SK-N-SH treated with all-trans-retinoic acid at 6 μM for 48 hours (cell line): Measurements from ENCODE around the gene TMEM229A.

Experiments used
- ATAC-seq: fragments of 200-7000 bp; cut with Tn5 transposase; 3 replicates; pipeline ENCODE4 v1.9.1; 2020; ENCODE audit warnings: mild to moderate bottlenecking, moderate library complexity
- ARNTL ChIP-seq: fragments of 450-650 bp; formaldehyde crosslinking; IDR thresholded peaks from 2 replicates; pipeline ENCODE4 v1.5.0; 2020; ENCODE audit warnings: low read depth, mild to moderate bottlenecking, moderate library complexity, borderline replicate concordance
- BACH2 ChIP-seq: fragments of 250-450 bp; sonication (Bioruptor Pico); IDR thresholded peaks from 2 replicates; pipeline ENCODE4 v1.9.0; 2021; ENCODE audit warnings: mild to moderate bottlenecking, borderline replicate concordance
- CSDC2 ChIP-seq: fragments of 250-450 bp; sonication (Bioruptor Pico); IDR thresholded peaks from 2 replicates; pipeline ENCODE4 v1.5.0; 2020; ENCODE audit warnings: mild to moderate bottlenecking, moderate library complexity
- GLIS3 ChIP-seq: fragments of 250-450 bp; sonication (Bioruptor Pico); IDR thresholded peaks from 2 replicates; pipeline ENCODE4 v1.5.0; 2020; ENCODE audit warnings: mild to moderate bottlenecking, moderate library complexity
- ISL1 ChIP-seq: fragments of 250-450 bp; sonication (Bioruptor Pico); IDR thresholded peaks from 2 replicates; pipeline ENCODE4 v2.1.2; 2022; ENCODE audit warnings: mild to moderate bottlenecking, moderate library complexity
- OSR1 ChIP-seq: fragments of 250-450 bp; sonication (Bioruptor Pico); IDR thresholded peaks from 2 replicates; pipeline ENCODE4 v1.8.0; 2022; ENCODE audit warnings: moderate library complexity, mild to moderate bottlenecking, inconsistent platforms
- PPARA ChIP-seq: fragments of 250-450 bp; sonication (Bioruptor Pico); IDR thresholded peaks from 2 replicates; pipeline ENCODE4 v1.5.0; 2020; ENCODE audit warnings: mild to moderate bottlenecking, borderline replicate concordance
- RARB ChIP-seq: fragments of 250-450 bp; sonication (Bioruptor Pico); IDR thresholded peaks from 2 replicates; pipeline ENCODE4 v1.8.0; 2021; ENCODE audit warnings: mild to moderate bottlenecking, moderate library complexity
- TCF4 ChIP-seq: fragments of 250-450 bp; sonication (Bioruptor Pico); IDR thresholded peaks from 2 replicates; pipeline ENCODE4 v1.8.0; 2021; ENCODE audit warnings: mild to moderate bottlenecking, moderate library complexity, borderline replicate concordance
- TOX ChIP-seq: fragments of 250-450 bp; sonication (Bioruptor Pico); IDR thresholded peaks from 2 replicates; pipeline ENCODE4 v1.8.0; 2021; ENCODE audit warnings: mild to moderate bottlenecking, moderate library complexity, borderline replicate concordance
- ZC3H10 ChIP-seq: fragments of 250-450 bp; sonication (Bioruptor Pico); IDR thresholded peaks from 2 replicates; pipeline ENCODE4 v1.5.1; 2021; ENCODE audit warnings: mild to moderate bottlenecking, moderate library complexity
- ZFP3 ChIP-seq: fragments of 250-450 bp; sonication (Bioruptor Pico); IDR thresholded peaks from 2 replicates; pipeline ENCODE4 v1.5.0; 2020; ENCODE audit warnings: mild to moderate bottlenecking, moderate library complexity
- ZFP30 ChIP-seq: fragments of 450-650 bp; formaldehyde crosslinking; IDR thresholded peaks from 2 replicates; pipeline ENCODE4 v1.5.0; 2022; ENCODE audit warnings: mild to moderate bottlenecking, moderate library complexity
- ZNF565 ChIP-seq: fragments of 450-650 bp; formaldehyde crosslinking; conservative IDR thresholded peaks from 2 replicates; pipeline ENCODE4 v1.5.0; 2020; ENCODE audit warnings: low read depth, mild to moderate bottlenecking, moderate library complexity
- ZNF70 ChIP-seq: fragments of 450-650 bp; formaldehyde crosslinking; IDR thresholded peaks from 2 replicates; pipeline ENCODE4 v1.5.0; 2020; ENCODE audit warnings: mild to moderate bottlenecking, moderate library complexity
- ZNF8 ChIP-seq: fragments of 450-650 bp; formaldehyde crosslinking; IDR thresholded peaks from 2 replicates; pipeline ENCODE4 v1.5.0; 2020; ENCODE audit warnings: mild to moderate bottlenecking, moderate library complexity
- TF ChIP-seq, protein P1 (sequence below): fragments of 250-450 bp; sonication (Bioruptor Pico); IDR thresholded peaks from 2 replicates; pipeline ENCODE4 v1.5.1; 2020; ENCODE audit warnings: low read depth, mild to moderate bottlenecking, moderate library complexity
- TF ChIP-seq, protein P2 (sequence below): fragments of 250-450 bp; sonication (Bioruptor Pico); IDR thresholded peaks from 2 replicates; pipeline ENCODE4 v1.5.0; 2020; ENCODE audit warnings: mild to moderate bottlenecking, moderate library complexity
- TF ChIP-seq, protein P3 (sequence below): fragments of 250-450 bp; sonication (Bioruptor Pico); IDR thresholded peaks from 2 replicates; pipeline ENCODE4 v1.8.0; 2020; ENCODE audit warnings: mild to moderate bottlenecking, moderate library complexity, borderline replicate concordance
- TF ChIP-seq, protein P4 (sequence below): fragments of 250-450 bp; sonication (Bioruptor Pico); IDR thresholded peaks from 2 replicates; pipeline ENCODE4 v1.8.0; 2021; ENCODE audit warnings: low read depth, mild to moderate bottlenecking, moderate library complexity, borderline replicate concordance
- TF ChIP-seq, protein P5 (sequence below): fragments of 250-450 bp; sonication (Bioruptor Pico); IDR thresholded peaks from 2 replicates; pipeline ENCODE4 v1.5.1; 2021; ENCODE audit warnings: mild to moderate bottlenecking, moderate library complexity

The TMEM229A gene

DNA sequence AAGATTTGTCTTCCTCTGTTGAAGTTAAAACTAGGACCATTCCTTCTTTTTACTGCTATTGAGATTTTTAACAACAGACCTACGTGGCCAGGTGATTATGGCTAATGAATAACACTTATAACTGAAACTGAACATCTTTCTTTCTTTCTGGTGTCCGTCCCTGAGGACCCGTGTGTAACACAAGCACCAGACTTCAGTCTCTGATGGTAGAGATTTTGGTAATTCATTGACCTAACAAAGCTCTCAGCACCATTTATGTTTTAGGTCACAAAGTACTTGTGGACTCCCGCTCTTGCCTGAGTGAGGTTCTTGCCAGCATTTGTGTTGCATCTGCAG is 40.4 kb upstream of the TMEM229A start:
- ATAC-seq, result no peak
- TF ChIP-seq ZNF70 (no peak), BACH2 (CRISPR knock-in tag) (no peak), TOX (no peak), ZFP3 (CRISPR knock-in tag) (no peak), ARNTL (no peak), ZNF565 (no peak), ZNF8 (no peak), GLIS3 (CRISPR knock-in tag) (no peak), TCF4 (CRISPR knock-in tag) (no peak), ZFP30 (CRISPR knock-in tag) (no peak), CSDC2 (CRISPR knock-in tag) (no peak), OSR1 (no peak), ZC3H10 (CRISPR knock-in tag) (no peak), RARB (CRISPR knock-in tag) (no peak), ISL1 (CRISPR knock-in tag) (no peak)
- TF ChIP-seq, protein P1, sequence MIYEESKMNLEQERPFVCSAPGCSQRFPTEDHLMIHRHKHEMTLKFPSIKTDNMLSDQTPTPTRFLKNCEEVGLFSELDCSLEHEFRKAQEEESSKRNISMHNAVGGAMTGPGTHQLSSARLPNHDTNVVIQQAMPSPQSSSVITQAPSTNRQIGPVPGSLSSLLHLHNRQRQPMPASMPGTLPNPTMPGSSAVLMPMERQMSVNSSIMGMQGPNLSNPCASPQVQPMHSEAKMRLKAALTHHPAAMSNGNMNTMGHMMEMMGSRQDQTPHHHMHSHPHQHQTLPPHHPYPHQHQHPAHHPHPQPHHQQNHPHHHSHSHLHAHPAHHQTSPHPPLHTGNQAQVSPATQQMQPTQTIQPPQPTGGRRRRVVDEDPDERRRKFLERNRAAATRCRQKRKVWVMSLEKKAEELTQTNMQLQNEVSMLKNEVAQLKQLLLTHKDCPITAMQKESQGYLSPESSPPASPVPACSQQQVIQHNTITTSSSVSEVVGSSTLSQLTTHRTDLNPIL (CRISPR knock-in tag), result no peak
- TF ChIP-seq, protein P2, sequence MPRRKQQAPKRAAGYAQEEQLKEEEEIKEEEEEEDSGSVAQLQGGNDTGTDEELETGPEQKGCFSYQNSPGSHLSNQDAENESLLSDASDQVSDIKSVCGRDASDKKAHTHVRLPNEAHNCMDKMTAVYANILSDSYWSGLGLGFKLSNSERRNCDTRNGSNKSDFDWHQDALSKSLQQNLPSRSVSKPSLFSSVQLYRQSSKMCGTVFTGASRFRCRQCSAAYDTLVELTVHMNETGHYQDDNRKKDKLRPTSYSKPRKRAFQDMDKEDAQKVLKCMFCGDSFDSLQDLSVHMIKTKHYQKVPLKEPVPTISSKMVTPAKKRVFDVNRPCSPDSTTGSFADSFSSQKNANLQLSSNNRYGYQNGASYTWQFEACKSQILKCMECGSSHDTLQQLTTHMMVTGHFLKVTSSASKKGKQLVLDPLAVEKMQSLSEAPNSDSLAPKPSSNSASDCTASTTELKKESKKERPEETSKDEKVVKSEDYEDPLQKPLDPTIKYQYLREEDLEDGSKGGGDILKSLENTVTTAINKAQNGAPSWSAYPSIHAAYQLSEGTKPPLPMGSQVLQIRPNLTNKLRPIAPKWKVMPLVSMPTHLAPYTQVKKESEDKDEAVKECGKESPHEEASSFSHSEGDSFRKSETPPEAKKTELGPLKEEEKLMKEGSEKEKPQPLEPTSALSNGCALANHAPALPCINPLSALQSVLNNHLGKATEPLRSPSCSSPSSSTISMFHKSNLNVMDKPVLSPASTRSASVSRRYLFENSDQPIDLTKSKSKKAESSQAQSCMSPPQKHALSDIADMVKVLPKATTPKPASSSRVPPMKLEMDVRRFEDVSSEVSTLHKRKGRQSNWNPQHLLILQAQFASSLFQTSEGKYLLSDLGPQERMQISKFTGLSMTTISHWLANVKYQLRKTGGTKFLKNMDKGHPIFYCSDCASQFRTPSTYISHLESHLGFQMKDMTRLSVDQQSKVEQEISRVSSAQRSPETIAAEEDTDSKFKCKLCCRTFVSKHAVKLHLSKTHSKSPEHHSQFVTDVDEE, result no peak
- TF ChIP-seq, protein P3, sequence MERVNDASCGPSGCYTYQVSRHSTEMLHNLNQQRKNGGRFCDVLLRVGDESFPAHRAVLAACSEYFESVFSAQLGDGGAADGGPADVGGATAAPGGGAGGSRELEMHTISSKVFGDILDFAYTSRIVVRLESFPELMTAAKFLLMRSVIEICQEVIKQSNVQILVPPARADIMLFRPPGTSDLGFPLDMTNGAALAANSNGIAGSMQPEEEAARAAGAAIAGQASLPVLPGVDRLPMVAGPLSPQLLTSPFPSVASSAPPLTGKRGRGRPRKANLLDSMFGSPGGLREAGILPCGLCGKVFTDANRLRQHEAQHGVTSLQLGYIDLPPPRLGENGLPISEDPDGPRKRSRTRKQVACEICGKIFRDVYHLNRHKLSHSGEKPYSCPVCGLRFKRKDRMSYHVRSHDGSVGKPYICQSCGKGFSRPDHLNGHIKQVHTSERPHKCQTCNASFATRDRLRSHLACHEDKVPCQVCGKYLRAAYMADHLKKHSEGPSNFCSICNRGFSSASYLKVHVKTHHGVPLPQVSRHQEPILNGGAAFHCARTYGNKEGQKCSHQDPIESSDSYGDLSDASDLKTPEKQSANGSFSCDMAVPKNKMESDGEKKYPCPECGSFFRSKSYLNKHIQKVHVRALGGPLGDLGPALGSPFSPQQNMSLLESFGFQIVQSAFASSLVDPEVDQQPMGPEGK (CRISPR knock-in tag), result no peak
- TF ChIP-seq, protein P4, sequence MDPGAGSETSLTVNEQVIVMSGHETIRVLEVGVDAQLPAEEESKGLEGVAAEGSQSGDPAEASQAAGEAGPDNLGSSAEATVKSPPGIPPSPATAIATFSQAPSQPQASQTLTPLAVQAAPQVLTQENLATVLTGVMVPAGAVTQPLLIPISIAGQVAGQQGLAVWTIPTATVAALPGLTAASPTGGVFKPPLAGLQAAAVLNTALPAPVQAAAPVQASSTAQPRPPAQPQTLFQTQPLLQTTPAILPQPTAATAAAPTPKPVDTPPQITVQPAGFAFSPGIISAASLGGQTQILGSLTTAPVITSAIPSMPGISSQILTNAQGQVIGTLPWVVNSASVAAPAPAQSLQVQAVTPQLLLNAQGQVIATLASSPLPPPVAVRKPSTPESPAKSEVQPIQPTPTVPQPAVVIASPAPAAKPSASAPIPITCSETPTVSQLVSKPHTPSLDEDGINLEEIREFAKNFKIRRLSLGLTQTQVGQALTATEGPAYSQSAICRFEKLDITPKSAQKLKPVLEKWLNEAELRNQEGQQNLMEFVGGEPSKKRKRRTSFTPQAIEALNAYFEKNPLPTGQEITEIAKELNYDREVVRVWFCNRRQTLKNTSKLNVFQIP (CRISPR knock-in tag), result no peak

DNA sequence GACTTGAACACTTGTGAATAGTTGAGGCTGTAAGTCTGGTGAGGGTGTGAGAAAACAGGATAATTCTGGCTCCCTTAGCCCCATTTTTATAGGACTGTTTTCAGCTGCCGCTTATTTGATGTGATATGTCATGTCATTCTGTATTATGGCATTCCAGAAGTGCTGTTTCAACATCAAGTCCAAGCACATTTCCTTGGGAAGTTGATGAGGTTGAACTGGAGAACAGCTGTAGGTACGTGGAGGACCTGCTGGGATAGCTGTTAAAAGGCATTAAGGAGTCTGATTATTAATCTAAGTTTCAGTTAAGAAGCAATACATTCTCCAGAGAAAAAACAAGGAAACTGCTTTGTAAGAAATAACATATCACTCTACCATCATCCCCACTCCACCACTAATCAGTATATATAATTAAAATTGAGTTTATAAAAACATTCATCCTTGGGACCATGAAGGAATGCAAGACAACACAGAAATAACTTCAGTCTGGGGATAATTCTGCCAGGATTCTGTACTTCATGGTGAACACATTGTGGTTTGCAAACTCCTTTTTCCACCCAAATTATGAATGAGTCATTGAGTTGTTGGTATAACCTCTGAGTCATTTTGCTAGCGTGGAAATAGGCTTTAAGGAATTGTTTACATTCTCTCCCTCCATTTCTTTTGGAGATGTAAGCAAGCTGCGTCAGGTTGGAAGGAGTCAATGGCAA is 39.9 kb upstream of the TMEM229A start:
- no peak for TF ChIP-seq GLIS3 (CRISPR knock-in tag)
- TF ChIP-seq, protein P1 (CRISPR knock-in tag), result 0 out of 2 replicates have a peak, but pooled peaks have one; percentile 31
- TF ChIP-seq ISL1 (CRISPR knock-in tag), result peak; percentile 51
- no peak for TF ChIP-seq ZNF70
- no peak for TF ChIP-seq ZFP3 (CRISPR knock-in tag)
- TF ChIP-seq, all 23 proteins: peak for 2
- ATAC-seq, result no peak

DNA sequence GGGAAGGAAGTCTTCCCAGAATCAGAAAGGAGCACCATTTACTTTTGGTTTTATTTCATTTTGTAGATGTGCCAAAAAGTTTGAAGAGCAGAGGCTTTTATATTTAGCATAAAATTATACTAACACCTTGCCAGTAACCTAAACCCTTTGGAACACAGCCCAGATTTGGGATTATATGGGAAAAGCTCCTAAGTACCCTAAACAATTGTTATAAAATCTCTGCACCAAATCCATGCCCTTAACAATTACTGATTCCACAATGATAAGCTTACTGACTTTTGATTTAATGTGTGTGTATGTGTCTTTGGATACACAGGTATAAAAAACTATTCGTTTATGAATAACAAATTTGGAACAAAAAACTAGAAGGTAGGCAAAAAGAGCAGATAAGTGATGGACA is 39.0 kb upstream of the TMEM229A start:
- no peak for ATAC-seq

DNA sequence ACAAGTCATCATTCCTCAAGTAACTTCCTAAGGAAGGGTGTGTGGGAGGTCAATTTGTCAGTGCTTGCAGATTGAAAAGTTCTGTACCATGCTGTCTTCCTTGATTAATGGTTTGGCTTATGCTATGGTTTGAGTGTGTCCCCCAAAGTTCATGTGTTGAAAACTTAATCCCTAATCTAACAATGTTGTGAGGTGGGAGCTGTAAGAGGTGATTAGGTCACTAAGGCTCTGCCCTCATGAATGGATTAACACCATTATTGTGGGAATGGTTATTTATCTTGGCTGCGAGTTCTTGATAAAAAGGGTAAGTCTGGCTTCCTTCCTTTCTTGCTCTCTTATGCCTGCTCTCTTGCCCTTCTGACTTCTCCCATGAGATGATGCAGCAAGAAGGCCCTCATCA is 29.3 kb upstream of the TMEM229A start:
- no peak for ATAC-seq
- TF ChIP-seq, protein P5, sequence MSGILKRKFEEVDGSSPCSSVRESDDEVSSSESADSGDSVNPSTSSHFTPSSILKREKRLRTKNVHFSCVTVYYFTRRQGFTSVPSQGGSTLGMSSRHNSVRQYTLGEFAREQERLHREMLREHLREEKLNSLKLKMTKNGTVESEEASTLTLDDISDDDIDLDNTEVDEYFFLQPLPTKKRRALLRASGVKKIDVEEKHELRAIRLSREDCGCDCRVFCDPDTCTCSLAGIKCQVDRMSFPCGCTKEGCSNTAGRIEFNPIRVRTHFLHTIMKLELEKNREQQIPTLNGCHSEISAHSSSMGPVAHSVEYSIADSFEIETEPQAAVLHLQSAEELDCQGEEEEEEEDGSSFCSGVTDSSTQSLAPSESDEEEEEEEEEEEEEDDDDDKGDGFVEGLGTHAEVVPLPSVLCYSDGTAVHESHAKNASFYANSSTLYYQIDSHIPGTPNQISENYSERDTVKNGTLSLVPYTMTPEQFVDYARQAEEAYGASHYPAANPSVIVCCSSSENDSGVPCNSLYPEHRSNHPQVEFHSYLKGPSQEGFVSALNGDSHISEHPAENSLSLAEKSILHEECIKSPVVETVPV (CRISPR knock-in tag), result no peak
- TF ChIP-seq, protein P1 (CRISPR knock-in tag), result no peak
- TF ChIP-seq TCF4 (CRISPR knock-in tag), result no peak
- TF ChIP-seq, protein P2, result no peak

More for the DNA sequence above, 39.0 kb upstream of the TMEM229A start:
- no peak for TF ChIP-seq ZNF8
- TF ChIP-seq BACH2 (CRISPR knock-in tag), result no peak
- TF ChIP-seq PPARA (CRISPR knock-in tag), result no peak
- TF ChIP-seq, all 23 proteins: peak for 0
